ENCODE data around the gene KLRF2.

KLRF2 gene

DNA sequence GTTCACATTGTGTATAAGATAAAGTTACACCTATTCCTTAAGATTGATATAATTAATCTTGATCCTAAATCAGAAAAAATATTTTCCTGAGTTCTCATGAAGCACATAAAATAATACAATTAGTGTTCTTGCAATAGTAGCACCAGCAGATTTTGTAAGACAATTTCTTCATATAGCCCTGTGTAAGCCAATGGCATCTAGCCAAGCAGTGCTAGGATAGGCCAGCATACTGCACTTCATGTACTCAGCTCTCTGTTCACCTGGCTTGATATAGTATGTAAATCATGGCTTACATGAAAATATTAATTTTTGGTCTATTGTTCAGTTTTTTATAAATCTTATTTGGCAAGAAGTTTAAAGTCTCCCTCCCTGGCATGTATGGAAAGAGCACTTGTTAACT is 1.9 kb downstream of the KLRF2 start:
- TF ChIP-seq, protein P1, sequence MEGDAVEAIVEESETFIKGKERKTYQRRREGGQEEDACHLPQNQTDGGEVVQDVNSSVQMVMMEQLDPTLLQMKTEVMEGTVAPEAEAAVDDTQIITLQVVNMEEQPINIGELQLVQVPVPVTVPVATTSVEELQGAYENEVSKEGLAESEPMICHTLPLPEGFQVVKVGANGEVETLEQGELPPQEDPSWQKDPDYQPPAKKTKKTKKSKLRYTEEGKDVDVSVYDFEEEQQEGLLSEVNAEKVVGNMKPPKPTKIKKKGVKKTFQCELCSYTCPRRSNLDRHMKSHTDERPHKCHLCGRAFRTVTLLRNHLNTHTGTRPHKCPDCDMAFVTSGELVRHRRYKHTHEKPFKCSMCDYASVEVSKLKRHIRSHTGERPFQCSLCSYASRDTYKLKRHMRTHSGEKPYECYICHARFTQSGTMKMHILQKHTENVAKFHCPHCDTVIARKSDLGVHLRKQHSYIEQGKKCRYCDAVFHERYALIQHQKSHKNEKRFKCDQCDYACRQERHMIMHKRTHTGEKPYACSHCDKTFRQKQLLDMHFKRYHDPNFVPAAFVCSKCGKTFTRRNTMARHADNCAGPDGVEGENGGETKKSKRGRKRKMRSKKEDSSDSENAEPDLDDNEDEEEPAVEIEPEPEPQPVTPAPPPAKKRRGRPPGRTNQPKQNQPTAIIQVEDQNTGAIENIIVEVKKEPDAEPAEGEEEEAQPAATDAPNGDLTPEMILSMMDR (IDR thresholded peaks at IDR 0.05; ENCODE audit: low read depth, low read length, missing control alignments) = no peak
- DNase-seq (ENCODE audit: low read depth) = no peak
- no peak overlapping the region for H3K4me3 ChIP-seq (ENCODE audit: low read depth, low read length)

DNA sequence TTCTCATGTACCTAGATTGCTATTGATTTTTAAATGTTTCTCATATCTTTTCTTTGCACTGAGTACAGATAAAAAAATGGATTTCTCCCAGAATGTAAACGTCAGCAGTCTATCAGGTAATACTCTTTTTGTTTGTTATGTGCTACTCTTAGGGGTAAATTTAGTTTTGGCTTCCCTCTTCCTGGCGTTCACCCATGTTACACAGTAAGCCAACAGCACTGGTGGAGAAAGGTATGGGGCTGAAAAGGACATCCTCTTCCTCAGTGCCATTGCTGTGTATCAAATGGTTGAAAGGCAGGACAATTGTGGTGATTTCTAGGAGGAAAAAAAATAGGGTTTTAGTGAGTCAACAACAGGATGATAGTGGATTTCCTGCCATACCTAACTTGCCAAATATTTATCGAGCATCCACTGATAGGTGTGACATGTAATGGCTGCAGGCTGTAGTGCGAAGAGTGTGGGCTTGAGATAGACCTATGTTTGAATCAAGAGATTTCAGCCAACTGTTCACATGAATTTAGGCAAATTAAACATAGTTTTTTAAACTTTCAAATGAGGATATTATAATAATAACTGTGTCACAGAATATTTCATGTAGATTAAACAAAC is 7.5 kb downstream of the KLRF2 start:
- TF ChIP-seq, protein P1 (IDR thresholded peaks at IDR 0.05; ENCODE audit: low read depth, low read length, missing control alignments) = no peak
- H3K4me3 ChIP-seq (ENCODE audit: low read depth, low read length) = no peak overlapping the region
- DNase-seq (ENCODE audit: low read depth) = no peak

DNA sequence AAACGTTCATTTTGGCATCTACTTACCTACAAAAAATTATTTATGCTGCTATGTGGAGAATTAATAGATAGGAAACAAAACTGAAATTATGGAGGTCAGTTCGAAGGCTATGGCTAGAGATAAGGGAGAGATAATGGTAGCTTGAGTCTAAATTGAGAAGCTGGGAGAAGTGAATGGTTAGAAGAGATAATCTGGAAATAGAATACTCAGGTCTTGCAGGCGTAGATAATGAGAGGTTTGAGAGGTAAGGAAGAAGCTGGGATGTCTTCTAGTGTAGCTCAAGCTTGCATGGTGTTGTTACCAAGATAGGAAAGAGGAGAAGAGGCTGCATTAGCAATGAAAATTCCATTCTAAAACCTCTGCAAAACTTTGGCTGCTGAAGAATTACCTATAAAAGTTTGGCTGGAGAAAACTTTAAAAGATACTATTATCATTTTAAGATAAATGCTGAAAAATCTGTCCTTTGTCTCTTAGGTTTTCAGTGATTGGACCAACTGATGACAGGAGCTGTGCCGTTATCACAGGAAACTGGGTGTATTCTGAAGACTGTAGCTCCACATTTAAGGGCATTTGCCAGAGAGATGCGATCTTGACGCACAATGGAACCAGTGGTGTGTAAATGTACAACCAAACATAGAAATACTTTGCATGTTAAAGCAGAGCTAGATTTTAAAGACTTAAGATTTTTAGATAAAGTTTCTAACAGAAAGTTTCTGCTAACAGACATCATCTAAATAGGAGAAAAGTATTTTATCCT is 14.1 kb downstream of the KLRF2 start:
- TF ChIP-seq, protein P1 (IDR thresholded peaks at IDR 0.05; ENCODE audit: low read depth, low read length, missing control alignments) = no peak
- no peak overlapping the region for H3K4me3 ChIP-seq (ENCODE audit: low read depth, low read length)
- no peak for DNase-seq (ENCODE audit: low read depth)

DNA sequence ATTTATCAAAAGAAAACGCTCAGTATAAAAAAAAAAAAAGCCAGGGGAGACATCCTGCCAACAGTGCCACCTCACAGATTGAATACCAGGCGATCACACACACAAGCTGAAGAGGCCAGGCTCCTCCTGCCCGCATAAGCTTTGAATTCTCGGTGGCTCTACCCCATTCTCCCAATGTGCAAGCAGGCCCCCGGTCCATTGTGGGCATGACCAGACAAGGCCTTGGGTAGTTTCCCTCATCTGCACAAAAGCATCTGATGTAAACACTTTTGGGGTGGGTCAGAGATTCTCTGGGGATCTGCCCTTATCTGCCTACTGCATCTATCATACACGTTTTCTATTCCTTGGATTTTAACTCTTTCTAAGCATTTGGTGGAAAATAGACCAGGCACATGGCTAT is 16.2 kb downstream of the KLRF2 start:
- TF ChIP-seq, protein P1 (IDR thresholded peaks at IDR 0.05; ENCODE audit: low read depth, low read length, missing control alignments) = no peak
- no peak overlapping the region for H3K4me3 ChIP-seq (ENCODE audit: low read depth, low read length)

DNA sequence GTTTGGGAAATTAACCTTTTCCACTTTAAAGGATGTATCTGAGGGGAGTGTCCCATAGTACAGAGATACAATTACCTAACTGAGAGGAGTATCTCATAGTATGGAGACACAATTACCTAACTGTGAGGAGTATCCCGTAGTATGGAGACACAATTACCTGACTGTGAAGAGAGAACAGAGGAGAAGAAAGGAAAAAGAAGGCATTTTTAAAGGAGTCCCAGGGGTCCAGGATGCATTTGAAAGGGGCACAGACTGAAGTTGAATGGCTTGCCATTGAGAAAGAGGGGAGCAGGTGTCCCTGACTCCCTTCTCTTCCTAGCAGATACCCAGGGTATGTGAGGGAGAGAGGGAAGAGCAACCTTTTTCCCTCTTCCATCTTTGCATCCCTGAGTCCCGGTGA is 17.9 kb downstream of the KLRF2 start:
- H3K4me3 ChIP-seq (ENCODE audit: low read depth, low read length) = no peak overlapping the region
- no peak for DNase-seq (ENCODE audit: low read depth)
- TF ChIP-seq, protein P1 (IDR thresholded peaks at IDR 0.05; ENCODE audit: low read depth, low read length, missing control alignments) = no peak

More for the DNA sequence above, 16.2 kb downstream of the KLRF2 start:
- DNase-seq (ENCODE audit: low read depth) = no peak

DNA sequence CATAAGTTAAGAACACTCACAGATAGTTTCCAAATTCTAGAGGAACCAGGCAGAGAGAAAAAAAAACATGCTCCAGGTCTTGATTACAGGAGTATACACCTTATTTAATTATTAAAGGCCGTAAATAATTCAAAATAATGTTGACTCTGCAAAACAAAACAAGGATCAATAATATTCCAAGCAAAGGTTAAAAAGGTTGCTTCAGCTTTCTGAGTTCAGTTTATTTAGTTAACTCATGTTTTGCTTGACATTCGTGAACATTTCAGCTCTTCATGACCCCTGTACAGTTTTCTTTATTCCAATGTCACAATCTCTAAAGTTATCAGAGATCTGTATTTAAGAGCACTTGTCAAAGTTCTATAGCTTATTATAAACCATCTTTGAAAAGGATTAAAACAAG is 19.6 kb downstream of the KLRF2 start:
- no peak for DNase-seq (ENCODE audit: low read depth)
- H3K4me3 ChIP-seq (ENCODE audit: low read depth, low read length) = no peak overlapping the region
- TF ChIP-seq, protein P1 (IDR thresholded peaks at IDR 0.05; ENCODE audit: low read depth, low read length, missing control alignments) = no peak

Measured in GM12864 (cell line).